GM21390 (cell line): ENCODE data around the gene ANKRD6.

ENCODE experiments used
- ATAC-seq: cut with Tn5 transposase; IDR thresholded peaks from one replicate; pipeline ENCODE4 v1.9.1; 2021; ENCODE audit not compliant: unreplicated experiment

The ANKRD6 gene

GRCh38 chr6:89682991-89683390, 250.0 kb downstream of the ANKRD6 start:
- ATAC-seq, result no peak
